ENCODE data around the gene SNTA1.

- TF ChIP-seq CTCF (IDR thresholded peaks at IDR 0.05) = no peak
- no peak for TF ChIP-seq POLR2A (IDR thresholded peaks at IDR 0.05)
These were observed 20.3 kb downstream of the SNTA1 start for GRCh38 chr20:33423141-33423834.
